A673 (cell line): ENCODE results near the gene DCAF16.

ENCODE experiments used
- EZH2 ChIP-seq: fragments of 200-600 bp; sonication (generic); IDR thresholded peaks from 2 replicates; pipeline ENCODE4 v1.6.1; 2017; ENCODE audit warnings: borderline replicate concordance, low read depth, mild to moderate bottlenecking, mixed read lengths, antibody characterized with exemption, low read length; ENCODE audit not compliant: poor library complexity, severe bottlenecking
- TF ChIP-seq, protein P1 (sequence below): fragments of 300-800, 200-600 bp; sonication (generic); conservative IDR thresholded peaks from 2 replicates; pipeline ENCODE4 v1.5.1; 2017; ENCODE audit warnings: low read depth, mild to moderate bottlenecking, antibody characterized with exemption, low read length, moderate library complexity, mixed read lengths

DNA sequence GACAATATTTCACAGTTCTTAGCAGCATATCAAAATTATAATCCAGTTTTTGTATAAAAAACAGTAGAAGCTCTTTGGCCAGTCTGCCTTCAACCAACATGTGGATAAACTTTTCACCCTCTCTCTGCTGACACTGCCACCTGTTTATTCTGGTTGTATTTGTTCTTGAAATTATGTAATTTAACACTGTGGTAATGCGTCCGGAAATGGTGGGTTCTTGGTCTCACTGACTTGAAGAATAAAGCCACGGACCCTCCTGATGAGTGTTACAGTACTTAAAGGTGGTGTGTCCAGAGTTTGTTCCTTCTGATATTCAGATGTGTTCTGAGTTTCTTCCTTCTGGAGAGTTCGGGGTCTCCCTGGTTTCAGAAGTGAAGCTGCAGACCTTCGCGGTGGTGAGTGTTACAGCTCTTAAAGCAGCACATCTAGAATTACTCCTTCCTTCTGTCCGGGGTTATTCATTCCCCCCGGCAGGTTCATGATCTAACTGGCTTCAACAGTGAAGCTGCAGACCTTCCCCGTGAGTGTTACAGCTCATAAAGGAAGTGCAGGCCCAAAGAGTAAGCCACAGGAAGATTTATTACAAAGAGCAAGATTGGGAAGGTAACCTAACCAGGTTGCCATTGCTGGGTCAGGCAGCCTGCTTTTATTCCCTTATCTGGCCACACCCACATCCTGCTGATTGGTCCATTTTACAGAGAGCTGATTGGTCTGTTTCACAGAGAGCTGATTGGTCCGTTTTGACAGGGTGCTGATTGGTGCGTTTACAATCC lies 44.9 kb downstream of the DCAF16 start:
- TF ChIP-seq, protein P1, sequence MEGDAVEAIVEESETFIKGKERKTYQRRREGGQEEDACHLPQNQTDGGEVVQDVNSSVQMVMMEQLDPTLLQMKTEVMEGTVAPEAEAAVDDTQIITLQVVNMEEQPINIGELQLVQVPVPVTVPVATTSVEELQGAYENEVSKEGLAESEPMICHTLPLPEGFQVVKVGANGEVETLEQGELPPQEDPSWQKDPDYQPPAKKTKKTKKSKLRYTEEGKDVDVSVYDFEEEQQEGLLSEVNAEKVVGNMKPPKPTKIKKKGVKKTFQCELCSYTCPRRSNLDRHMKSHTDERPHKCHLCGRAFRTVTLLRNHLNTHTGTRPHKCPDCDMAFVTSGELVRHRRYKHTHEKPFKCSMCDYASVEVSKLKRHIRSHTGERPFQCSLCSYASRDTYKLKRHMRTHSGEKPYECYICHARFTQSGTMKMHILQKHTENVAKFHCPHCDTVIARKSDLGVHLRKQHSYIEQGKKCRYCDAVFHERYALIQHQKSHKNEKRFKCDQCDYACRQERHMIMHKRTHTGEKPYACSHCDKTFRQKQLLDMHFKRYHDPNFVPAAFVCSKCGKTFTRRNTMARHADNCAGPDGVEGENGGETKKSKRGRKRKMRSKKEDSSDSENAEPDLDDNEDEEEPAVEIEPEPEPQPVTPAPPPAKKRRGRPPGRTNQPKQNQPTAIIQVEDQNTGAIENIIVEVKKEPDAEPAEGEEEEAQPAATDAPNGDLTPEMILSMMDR: no peak
- no peak for TF ChIP-seq EZH2
